ENCODE results near the gene ANKRD36.
"Not testable (repeated sequence)": the region's sequence is repeated elsewhere in the genome, so short reads cannot be mapped to it uniquely, and the experiment has no call there.

DNA sequence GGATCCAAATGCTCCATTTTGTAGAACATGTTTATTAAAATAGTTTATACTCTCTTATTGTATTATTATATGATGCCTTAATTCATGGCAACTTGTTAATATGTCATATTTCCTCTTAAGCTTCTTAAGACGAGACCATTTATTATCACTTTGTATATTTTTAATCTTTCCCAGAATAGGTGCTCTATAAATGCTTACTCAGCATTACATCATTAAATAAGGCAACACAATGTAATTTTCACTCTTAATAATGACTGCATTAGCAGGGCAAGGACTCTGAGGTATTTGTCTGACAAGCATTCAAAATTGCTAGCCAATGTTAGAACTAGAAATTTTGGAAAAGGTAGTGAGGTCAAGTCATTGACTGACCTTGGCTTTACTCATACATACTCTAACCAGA lies 180.7 kb downstream of the ANKRD36 start:
- TF ChIP-seq SIN3A (IDR thresholded peaks at IDR 0.05; ENCODE audit: borderline replicate concordance in 2 of 2, control insufficient read depth in 1 of 2, low read depth in 2 of 2, low read length in 2 of 2); ZNF274 (IDR thresholded peaks at IDR 0.05; ENCODE audit: borderline replicate concordance, low read depth, low read length); POLR2A (conservative IDR thresholded peaks at IDR 0.05); NRF1 (conservative IDR thresholded peaks at IDR 0.05 in 1 of 2, IDR thresholded peaks at IDR 0.05 in 1 of 2); CHD1 (IDR thresholded peaks at IDR 0.05; ENCODE audit: low read length); POLR2AphosphoS5 (IDR thresholded peaks at IDR 0.05; ENCODE audit: control insufficient read depth, insufficient read depth, low read depth, low read length); SMC3 (conservative IDR thresholded peaks at IDR 0.05; ENCODE audit: insufficient read depth, low read depth, low read length); JUN (IDR thresholded peaks at IDR 0.05; ENCODE audit: borderline replicate concordance, low read depth, low read length); JUN (CRISPR knock-in tag; IDR thresholded peaks at IDR 0.05; ENCODE audit: borderline replicate concordance): not testable (repeated sequence)
- TF ChIP-seq, protein P1, sequence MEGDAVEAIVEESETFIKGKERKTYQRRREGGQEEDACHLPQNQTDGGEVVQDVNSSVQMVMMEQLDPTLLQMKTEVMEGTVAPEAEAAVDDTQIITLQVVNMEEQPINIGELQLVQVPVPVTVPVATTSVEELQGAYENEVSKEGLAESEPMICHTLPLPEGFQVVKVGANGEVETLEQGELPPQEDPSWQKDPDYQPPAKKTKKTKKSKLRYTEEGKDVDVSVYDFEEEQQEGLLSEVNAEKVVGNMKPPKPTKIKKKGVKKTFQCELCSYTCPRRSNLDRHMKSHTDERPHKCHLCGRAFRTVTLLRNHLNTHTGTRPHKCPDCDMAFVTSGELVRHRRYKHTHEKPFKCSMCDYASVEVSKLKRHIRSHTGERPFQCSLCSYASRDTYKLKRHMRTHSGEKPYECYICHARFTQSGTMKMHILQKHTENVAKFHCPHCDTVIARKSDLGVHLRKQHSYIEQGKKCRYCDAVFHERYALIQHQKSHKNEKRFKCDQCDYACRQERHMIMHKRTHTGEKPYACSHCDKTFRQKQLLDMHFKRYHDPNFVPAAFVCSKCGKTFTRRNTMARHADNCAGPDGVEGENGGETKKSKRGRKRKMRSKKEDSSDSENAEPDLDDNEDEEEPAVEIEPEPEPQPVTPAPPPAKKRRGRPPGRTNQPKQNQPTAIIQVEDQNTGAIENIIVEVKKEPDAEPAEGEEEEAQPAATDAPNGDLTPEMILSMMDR (IDR thresholded peaks at IDR 0.05 in 2 of 3, conservative IDR thresholded peaks at IDR 0.05 in 1 of 3; ENCODE audit: insufficient read depth in 2 of 3, low read depth in 1 of 3, low read length in 3 of 3), result not testable (repeated sequence)

Measured in K562 (cell line).